Uterus (tissue), 4 donors: ENCODE data around the gene NCDN. TPM values are rescaled to one million over a fixed set of nuclear protein-coding genes. Genes with fewer than 3 reads are reported as not detected.
A peak's percentile ranks its signal among the peaks of the same experiment; 100 is the strongest.

Experiments used
- DNase-seq, 2 donors: peaks; one replicate each; pipeline ENCODE4 v3.0.0-alpha.2; 2019 to 2020
- H3K27ac ChIP-seq, 2 donors: fragments of 200-600 bp; sonication (generic); 1 replicate in 1 of 2; 2 replicates in 1 of 2; pipeline ENCODE4 v1.5.1; 2016 to 2018
- H3K27me3 ChIP-seq, 2 donors: fragments of 200-600 bp; sonication (generic); one replicate each; pipeline ENCODE4 v1.5.1; 2018 to 2019; ENCODE audit warnings: control low read depth in 1 of 2
- H3K36me3 ChIP-seq, 2 donors: fragments of 200-600 bp; sonication (generic); one replicate each; pipeline ENCODE4 v1.5.1; 2019; ENCODE audit warnings: control low read depth in 1 of 2
- H3K4me1 ChIP-seq, 2 donors: fragments of 200-600 bp; sonication (generic); one replicate each; pipeline ENCODE4 v1.5.1; 2018 to 2019; ENCODE audit warnings: control low read depth in 1 of 2
- H3K4me3 ChIP-seq, 2 donors: fragments of 200-600 bp; sonication (generic); 1 replicate in 1 of 2; 2 replicates in 1 of 2; pipeline ENCODE4 v1.5.1; 2018 to 2019; ENCODE audit warnings: mild to moderate bottlenecking in 1 of 2
- H3K9me3 ChIP-seq, 2 donors: fragments of 200-600 bp; sonication (generic); one replicate each; pipeline ENCODE4 v1.5.1; 2019; ENCODE audit warnings: control low read depth in 1 of 2
- CTCF ChIP-seq, 4 experiments: fragments of 200-600 bp in 2 of 4; fragments of 450-650 bp in 2 of 4; sonication (generic) in 2 of 4; IDR thresholded peaks; one replicate each; pipeline ENCODE4 v1.5.1; 2016 to 2019; ENCODE audit warnings: antibody characterized with exemption in 4 of 4, mild to moderate bottlenecking in 2 of 4, moderate library complexity in 1 of 4
- POLR2A ChIP-seq, 2 donors: fragments of 450-650 bp; IDR thresholded peaks; one replicate each; pipeline ENCODE4 v1.6.1; 2016; ENCODE audit warnings: antibody characterized with exemption in 2 of 2, mild to moderate bottlenecking in 1 of 2, moderate library complexity in 1 of 2
- intact Hi-C: fragments of 100-400 bp; cut with DNase I; formaldehyde crosslinking; loops from one replicate; pipeline ENCODE4 v1.15.1; 2023; ENCODE audit warnings: low total_unique reads
- total RNA-seq, 4 donors: library from RNA; depleted of rRNA in 3 of 4; stranded (reverse); fragments of >200 nt in 3 of 4; gene quantifications; one replicate each; pipeline versions ENCODE4 v1.1.0 to v1.2.4, GENCODE V29; 2014 to 2023
- donor health status: DM: yes; HTN: yes; CAD: no.

NCDN gene
- 10 to 100 TPM in 2 of 4 donors, 1 to 10 TPM in 2; 4.4 to 29.9 (median 17.0) TPM for total RNA-seq

GRCh38 chr1:35557611-35558373 lies at the start of gene NCDN:
NCDN (plus strand) TSS chr1:35557799; CDS start chr1:35558191, 392 bp downstream.
- Histone ChIP-seq H3K4me3 (peak within 1 kb of the TSS; percentile 87 to 92), H3K27me3 (no peaks in the 10 kb centered on the region), H3K27ac (peak within 1 kb of the TSS; percentile 96 to 98), H3K4me1 (peaks cover 0 to 15% of the 10 kb centered on the region in 2 donors), H3K9me3 (no peaks in the 10 kb centered on the region), H3K36me3 (no peaks in the 10 kb centered on the region)
- peak; percentile 96 for DNase-seq
- intact Hi-C loops, result no loop called here
- TF ChIP-seq CTCF (IDR thresholded peaks at IDR 0.05) (peak in 2 of 4 experiments; percentile 12 to 18), POLR2A (IDR thresholded peaks at IDR 0.05) (peak; percentile 4 to 19)

- H3K27me3 ChIP-seq, result no peaks in the 10 kb centered on the region
- intact Hi-C loops, result no loop called here
- H3K4me1 ChIP-seq, result peaks cover 0 to 7% of the 10 kb centered on the region in 2 donors
- no peaks in the 10 kb centered on the region for H3K9me3 ChIP-seq
- TF ChIP-seq POLR2A (IDR thresholded peaks at IDR 0.05) (no peak), CTCF (IDR thresholded peaks at IDR 0.05) (no peak)
- H3K36me3 ChIP-seq, result no peaks in the 10 kb centered on the region
- no peak for DNase-seq
- H3K4me3 ChIP-seq, result no peak overlapping the region
- H3K27ac ChIP-seq, result no peak overlapping the region
Observed at GRCh38 chr1:35507947-35508346, 49.7 kb upstream of the NCDN start.

- Histone ChIP-seq H3K36me3 (no peaks in the 10 kb centered on the region), H3K4me1 (peaks cover 0 to 7% of the 10 kb centered on the region in 2 donors), H3K9me3 (no peaks in the 10 kb centered on the region), H3K4me3 (no peak overlapping the region), H3K27me3 (no peaks in the 10 kb centered on the region), H3K27ac (no peak overlapping the region)
- no peak for TF ChIP-seq CTCF (IDR thresholded peaks at IDR 0.05)
- intact Hi-C loops, result no loop called here
- no peak for DNase-seq
Observed at GRCh38 chr1:35509558-35509957, 48.0 kb upstream of the NCDN start.

- no peak for DNase-seq
- Histone ChIP-seq H3K36me3 (no peaks in the 10 kb centered on the region), H3K27me3 (no peaks in the 10 kb centered on the region), H3K4me3 (no peak overlapping the region), H3K4me1 (peaks cover 0 to 6% of the 10 kb centered on the region in 2 donors), H3K9me3 (no peaks in the 10 kb centered on the region), H3K27ac (no peak overlapping the region)
- TF ChIP-seq CTCF (IDR thresholded peaks at IDR 0.05), result no peak
- TF ChIP-seq POLR2A (IDR thresholded peaks at IDR 0.05), result no peak
- intact Hi-C loops, result no loop called here
Observed at GRCh38 chr1:35511305-35511704, 46.3 kb upstream of the NCDN start.

GRCh38 chr1:35518183-35518582 lies 39.4 kb upstream of the NCDN start:
- Histone ChIP-seq H3K4me3 (no peak overlapping the region), H3K27ac (no peak overlapping the region), H3K4me1 (no peaks in the 10 kb centered on the region), H3K9me3 (no peaks in the 10 kb centered on the region), H3K36me3 (no peaks in the 10 kb centered on the region), H3K27me3 (no peaks in the 10 kb centered on the region)
- TF ChIP-seq CTCF (IDR thresholded peaks at IDR 0.05) (no peak), POLR2A (IDR thresholded peaks at IDR 0.05) (no peak)
- intact Hi-C loops, result no loop called here
- no peak for DNase-seq
